Activated T-helper 1 cell treated with anti-CD3 and anti-CD28 coated beads, Interleukin-2, amount 50 U/mL, for 16 hours (primary cell): ENCODE measurements around the gene IQSEC2.

ENCODE experiments used
- DNase-seq, 2 donors: peaks; one replicate each; pipeline ENCODE4 v3.0.0-alpha.2; 2020; ENCODE audit warnings: low read depth in 1 of 2, low spot score in 1 of 2

IQSEC2 gene

GRCh38 chrX:53246231-53246630 lies 35.2 kb downstream of the IQSEC2 start:
- no peak for DNase-seq

GRCh38 chrX:53244610-53245009 lies 36.8 kb downstream of the IQSEC2 start:
- no peak for DNase-seq

- no peak for DNase-seq
Observed at GRCh38 chrX:53242310-53242709, 39.1 kb downstream of the IQSEC2 start.

- no peak for DNase-seq
Observed at GRCh38 chrX:53241558-53241957, 39.8 kb downstream of the IQSEC2 start.

GRCh38 chrX:53239474-53239873 lies 41.9 kb downstream of the IQSEC2 start:
- DNase-seq: peak in 1 of 2 donors; percentile 47

GRCh38 chrX:53237056-53237455 lies 44.3 kb downstream of the IQSEC2 start:
- no peak for DNase-seq

- DNase-seq: no peak
Observed at GRCh38 chrX:53236025-53236679, 45.2 kb downstream of the IQSEC2 start.

GRCh38 chrX:53235566-53235965 lies 45.8 kb downstream of the IQSEC2 start:
- DNase-seq: no peak

GRCh38 chrX:53234484-53234883 lies 46.9 kb downstream of the IQSEC2 start:
- no peak for DNase-seq

- DNase-seq: no peak
Observed at GRCh38 chrX:53233536-53233935, 47.8 kb downstream of the IQSEC2 start.

GRCh38 chrX:53230116-53230515 lies 51.3 kb downstream of the IQSEC2 start:
- DNase-seq: no peak

GRCh38 chrX:53227224-53227765 lies 54.1 kb downstream of the IQSEC2 start:
- DNase-seq: no peak

GRCh38 chrX:53224860-53225797 lies 56.3 kb downstream of the IQSEC2 start, which contains the start of gene KDM5C:
KDM5C (minus strand) TSS chrX:53225207; CDS start chrX:53224889, 318 bp downstream.
- DNase-seq: peak; percentile 59 to 89

GRCh38 chrX:53223955-53224859 lies 57.2 kb downstream of the IQSEC2 start:
- no peak for DNase-seq

GRCh38 chrX:53223068-53223693 lies 58.2 kb downstream of the IQSEC2 start:
- no peak for DNase-seq
